Raji (cell line): Measurements from ENCODE around the gene TPI1.

Experiments
- POLR2A ChIP-seq: IDR thresholded peaks from 2 replicates; pipeline ENCODE4 v1.6.1; 2011; ENCODE audit warnings: low read depth, low read length, control low read depth; ENCODE audit not compliant: insufficient read depth

The TPI1 gene

DNA sequence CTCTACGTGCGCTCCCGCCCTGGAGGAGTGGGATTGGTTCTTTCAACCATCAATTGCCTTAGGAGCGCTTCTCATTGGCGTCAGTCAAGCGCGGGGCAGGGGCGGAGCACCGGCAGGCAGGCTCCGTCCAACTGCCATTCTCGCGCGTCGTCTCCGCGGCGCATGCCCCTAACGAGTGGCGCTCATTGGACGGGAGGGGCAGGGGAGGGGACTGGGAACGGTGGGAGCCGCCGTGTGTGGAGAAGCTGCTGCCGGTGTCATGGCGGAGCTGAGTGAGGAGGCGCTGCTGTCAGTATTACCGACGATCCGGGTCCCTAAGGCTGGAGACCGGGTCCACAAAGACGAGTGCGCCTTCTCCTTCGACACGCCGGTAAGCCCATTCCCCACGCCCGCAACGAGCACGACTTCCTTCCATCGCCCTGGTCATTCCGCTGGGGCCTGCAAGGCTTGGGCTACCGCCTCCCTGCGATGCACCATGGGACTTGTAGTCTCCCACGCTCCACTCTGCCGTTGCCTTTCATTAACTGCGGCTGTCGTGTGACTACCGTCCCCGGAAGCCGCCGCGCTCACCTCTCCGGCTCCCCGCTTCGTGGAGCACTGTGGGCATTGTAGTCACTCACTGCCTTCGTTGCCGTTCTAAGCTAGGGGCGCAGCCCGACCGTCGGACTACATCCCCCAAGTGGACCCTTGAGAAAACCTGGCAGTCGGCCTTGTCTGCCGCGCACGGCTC, 15.2 kb upstream of the TPI1 start, which contains the start of gene USP5:
TSS of gene USP5 (plus strand) at position 230 of the 730 bp plus-strand sequence. CDS start at position 260, 30 bp downstream.
- TF ChIP-seq POLR2A: peak; percentile 88

DNA sequence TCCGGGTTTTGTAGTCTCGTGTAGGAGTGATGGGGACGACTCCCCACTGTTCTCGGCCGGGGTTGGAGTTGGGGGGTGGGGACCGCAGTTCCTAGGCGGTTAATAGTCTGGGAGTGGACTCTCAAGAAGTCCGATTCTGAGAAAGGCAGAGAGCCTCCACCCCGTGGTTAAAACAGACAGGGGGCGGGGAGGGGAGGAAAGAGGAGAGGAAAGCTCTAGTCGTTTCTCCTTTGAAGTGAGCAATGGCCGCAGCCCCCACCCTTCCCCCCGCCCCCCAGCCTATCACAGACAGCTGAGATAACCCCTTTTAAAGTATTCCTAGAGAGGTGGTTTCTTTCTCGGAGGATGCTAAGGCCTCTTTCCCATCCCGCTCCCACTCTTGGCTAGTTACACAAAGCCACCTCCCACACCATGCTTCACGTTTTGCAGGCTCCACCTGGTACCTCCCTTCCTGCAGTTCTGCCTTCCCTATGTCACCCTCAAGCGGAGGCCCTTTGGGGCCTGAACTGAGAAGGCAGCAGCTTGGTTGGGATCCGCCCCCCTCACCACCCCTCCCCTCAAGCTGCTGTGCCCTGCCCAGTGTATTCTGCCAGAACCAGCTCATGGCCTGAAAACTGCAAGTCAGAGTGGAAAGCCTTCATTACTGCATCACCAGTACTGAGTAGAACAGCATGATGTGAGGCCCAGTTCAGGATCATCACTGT, 14.5 kb upstream of the TPI1 start:
- TF ChIP-seq POLR2A: peak; percentile 60

DNA sequence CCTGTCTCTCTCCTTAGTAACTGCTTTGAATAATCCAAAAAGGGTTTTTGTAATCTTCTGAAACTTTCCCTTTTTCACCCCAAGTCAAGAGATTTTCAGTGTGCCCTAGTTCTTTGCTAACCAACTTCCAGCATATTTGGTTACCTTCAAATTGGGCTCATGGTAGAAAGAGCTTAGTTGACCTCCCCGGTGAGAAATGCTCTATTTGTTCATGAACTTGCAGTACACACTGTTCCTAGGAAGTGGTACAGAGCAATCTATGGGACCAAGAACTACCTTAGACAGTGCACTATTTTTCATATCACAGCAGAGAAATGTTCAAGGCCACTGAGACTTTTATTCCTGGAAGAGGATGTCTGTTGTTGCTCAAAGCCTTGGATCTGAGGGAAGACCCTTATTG, 13.7 kb upstream of the TPI1 start:
- TF ChIP-seq POLR2A: no peak

DNA sequence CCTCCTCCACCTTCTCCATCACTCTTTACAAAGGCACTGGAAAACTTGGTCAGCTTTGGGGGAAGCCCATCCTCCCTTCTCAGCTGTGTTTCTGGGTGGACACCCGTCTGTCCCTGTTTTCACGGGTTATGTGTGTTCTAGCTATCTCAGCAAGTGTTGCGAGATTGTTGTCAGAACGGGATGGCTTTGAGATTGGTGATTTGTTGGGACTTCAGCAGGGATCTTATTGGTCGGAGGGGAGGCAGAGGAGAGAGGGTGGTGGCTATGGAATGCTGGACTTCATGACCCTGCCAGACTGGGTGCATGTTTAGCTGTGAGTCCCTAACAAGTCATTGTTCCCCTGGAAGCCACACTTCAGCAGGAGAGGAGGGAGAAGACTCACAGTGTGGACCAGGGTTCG, 13.3 kb upstream of the TPI1 start:
- no peak for TF ChIP-seq POLR2A

DNA sequence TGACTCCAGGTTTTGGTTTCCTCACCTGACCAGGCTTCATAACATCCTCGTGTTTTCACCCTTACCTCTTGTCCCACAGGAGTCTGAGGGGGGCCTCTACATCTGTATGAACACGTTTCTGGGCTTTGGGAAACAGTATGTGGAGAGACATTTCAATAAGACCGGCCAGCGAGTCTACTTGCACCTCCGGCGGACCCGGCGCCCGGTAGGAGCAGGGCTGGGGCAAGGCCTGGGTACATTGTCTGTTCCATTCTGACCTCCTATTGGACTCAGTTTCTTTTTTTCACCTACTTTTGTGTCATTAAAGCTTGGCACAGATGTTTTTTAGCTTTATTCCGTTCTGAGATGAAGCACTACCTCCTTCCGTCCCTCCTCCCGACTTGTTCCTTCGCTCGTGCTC, 12.0 kb upstream of the TPI1 start:
- TF ChIP-seq POLR2A: no peak

DNA sequence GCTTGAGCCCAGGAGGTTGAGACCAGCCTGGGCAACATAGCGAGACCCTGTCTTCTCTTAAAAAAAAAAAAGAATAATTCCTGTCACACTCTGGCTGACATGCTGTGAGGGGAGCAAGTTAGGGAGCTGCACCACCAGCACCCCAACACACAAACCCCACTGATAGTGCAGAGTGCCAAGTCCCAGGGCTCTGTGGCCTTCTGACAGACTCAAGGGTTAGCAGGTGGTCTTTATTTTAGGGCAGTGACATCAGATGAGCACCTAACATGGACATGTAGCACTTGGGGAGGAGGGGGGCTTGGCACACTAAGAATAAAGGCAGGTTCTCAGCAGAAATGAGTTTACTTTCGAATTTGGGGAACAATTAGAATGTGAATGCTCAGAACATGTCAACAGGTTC, 8.5 kb upstream of the TPI1 start:
- TF ChIP-seq POLR2A: no peak

DNA sequence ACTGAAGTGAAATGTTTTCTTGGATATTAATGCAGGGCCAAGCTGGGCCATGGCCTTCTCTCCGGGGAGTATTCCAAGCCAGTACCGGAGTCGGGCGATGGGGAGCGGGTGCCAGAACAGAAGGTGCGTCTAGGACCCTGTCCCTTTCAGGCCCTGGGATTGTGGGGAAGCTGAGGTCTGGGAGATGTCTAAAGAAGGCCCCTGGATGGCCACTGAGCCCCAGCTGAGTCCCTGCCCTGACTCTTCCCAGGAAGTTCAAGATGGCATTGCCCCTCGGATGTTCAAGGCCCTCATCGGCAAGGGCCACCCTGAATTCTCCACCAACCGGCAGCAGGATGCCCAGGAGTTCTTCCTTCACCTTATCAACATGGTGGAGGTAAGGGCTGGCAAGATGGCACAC, 7.2 kb upstream of the TPI1 start:
- no peak for TF ChIP-seq POLR2A

DNA sequence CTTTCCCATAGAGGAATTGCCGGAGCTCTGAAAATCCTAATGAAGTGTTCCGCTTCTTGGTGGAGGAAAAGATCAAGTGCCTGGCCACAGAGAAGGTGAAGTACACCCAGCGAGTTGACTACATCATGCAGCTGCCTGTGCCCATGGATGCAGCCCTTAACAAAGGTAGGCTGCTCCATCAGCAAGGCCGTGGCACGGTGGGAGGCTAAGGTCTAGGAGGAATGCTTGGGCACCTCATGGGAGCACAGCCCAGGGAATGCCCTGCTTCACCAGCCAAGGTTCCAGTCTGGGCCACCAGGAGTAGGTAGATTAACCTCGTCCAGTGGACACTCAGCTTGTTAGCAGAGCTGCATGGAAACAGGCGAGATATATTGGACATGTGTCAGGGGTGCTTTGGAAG, 6.4 kb upstream of the TPI1 start:
- TF ChIP-seq POLR2A: no peak

DNA sequence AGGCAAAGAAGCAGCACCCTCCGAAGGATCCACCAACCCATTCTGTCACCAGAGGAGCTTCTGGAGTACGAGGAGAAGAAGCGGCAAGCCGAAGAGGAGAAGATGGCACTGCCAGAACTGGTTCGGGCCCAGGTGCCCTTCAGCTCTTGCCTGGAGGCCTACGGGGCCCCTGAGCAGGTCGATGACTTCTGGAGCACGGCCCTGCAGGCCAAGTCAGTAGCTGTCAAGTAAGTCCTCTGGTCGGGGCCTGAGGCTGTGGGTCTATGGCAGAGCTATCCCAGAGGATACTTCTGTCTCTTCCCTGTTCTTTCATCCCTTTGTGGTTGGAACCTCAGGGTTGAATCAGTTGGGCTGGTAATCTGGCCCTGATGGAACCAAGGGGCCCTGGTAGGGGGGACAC, 5.9 kb upstream of the TPI1 start:
- TF ChIP-seq POLR2A: no peak

DNA sequence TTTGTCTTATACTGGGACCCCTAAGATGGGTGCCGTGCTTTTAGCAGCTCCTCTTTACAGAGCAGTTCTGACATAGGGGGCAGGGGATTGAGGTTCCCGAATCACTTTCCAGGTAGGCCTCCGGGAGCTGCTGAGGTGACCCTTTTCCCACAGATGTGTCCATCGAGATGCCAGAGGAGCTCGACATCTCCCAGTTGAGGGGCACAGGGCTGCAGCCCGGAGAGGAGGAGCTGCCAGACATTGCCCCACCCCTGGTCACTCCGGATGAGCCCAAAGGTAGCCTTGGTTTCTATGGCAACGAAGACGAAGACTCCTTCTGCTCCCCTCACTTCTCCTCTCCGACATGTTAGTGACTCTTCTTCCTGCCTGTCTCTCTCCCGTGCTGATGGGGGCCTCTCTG, 4.3 kb upstream of the TPI1 start:
- TF ChIP-seq POLR2A: no peak

DNA sequence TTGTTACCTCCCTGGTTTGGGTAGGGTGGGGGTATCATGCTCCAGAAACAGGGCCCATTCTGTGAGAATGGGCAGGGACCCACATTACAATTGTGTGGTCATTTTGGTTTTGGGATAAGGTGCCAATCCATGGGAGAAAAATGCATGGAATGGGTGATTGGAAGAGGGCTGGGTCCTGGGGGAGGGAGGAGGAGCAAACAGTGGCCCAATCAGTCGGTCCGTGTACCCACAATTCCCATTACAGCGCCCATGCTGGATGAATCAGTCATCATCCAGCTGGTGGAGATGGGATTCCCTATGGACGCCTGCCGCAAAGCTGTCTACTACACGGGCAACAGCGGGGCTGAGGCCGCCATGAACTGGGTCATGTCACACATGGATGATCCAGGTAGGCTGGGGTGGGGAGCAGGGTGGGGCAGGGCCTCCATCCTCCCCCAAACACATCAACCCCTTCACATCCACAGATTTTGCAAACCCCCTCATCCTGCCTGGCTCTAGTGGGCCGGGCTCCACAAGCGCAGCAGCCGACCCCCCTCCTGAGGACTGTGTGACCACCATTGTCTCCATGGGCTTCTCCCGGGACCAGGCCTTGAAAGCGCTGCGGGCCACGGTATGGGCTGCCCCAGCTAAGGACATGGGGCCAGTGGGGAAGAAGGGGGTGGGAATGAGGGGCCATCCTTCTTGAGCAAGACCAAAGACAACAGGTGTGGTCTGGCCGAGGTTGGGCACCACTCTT, 3.6 kb upstream of the TPI1 start:
- no peak for TF ChIP-seq POLR2A

DNA sequence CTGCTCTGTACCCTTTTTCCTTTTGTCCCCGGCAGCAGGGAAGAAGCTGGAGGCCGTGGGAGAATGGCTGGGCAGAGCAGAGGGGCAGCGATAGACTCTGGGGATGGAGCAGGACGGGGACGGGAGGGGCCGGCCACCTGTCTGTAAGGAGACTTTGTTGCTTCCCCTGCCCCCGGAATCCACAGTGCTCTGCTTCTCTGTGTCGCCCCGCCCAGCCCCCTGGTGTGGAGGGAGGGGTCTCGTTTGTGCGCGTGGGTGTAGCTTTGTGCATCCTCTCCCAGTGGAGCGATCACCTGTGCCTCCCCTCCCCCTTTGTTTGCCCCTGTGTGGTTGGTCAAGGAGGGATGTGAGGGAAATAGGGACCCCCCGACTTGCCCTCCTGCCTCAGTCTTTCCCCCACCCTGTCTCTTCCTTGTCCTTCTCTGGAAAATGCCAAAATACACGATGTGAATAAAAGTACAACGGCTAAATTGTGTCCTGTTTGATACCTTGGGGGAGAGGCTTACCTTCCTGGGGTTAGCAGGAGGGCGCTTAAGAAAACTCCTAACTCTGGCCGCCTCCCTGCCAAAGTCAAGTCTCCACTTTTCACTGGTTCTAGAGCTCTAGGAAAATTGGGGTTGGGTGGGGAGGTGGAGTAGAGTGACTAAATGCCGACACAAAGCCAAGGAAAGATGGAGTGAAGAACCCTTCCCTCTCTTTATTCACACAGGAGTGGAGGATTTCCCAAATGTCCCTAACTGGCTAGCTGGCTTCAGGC, 990 bp upstream of the TPI1 start:
- no peak for TF ChIP-seq POLR2A

DNA sequence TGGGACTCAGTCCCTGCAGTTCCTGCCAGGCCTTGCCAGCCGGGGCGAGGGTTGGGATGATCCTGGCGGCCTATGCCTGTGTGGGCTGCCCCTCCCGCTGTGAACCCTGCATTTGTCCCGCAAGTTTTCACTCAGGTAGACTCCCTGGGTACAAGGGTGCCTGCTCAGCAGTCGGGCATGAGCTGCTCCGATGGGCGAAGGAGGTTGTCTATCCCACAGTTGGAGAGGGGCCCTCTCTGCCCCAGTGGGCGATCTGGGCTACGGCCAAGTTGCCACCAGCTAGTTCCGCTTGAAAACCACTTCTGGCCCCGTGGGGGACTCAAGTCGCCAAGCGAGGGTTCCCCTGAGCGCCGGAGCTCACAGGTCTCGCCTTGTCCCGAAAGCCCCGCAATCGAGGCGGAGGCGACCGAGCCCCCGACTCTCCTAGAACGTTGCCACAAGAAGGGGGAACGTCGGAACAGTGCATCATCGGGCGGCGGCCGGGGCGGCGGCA, 365 bp upstream of the TPI1 start:
- TF ChIP-seq POLR2A: no peak

DNA sequence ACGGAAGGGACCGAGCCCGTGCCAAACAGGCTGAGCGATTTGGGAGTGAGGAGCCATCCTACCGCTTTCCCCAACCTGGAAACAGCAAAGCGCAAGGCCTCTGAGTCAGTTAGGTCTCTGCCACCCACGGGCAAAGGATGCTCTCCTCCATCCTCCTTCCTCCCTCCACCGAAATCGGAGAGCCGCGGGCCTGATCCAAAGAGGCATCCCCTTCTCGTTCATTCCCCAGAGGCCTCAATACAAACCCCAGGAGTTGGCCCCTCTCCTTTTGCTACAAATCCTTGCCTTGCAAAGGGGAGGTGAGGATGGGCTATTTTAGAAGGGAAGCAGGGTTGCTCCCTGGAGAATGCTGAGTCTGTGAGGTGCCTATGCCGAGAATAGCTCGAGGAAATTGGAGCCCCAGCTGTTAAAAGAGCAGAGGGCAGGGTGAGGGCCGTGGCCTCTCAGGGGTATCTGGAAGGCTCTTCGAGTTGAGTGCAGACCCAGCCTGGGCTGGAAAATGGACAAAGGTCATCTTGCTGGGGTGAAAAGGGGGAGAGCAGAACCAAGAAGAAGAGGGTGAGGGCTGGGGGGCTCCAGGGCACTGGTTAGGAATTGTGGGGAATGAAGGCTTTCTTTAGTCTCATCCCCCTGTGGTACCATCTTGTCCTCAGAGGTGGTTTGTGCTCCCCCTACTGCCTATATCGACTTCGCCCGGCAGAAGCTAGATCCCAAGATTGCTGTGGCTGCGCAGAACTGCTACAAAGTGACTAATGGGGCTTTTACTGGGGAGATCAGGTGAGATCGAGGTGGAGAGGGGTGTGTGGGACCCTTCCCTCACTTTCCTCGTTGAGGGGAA, 1.1 kb downstream of the TPI1 start:
- peak; percentile 5; the same call in 1 of the 2 replicates for TF ChIP-seq POLR2A
